Fibroblast of skin of scalp (primary cell): ENCODE data around the gene ATP5F1D.

ENCODE experiments used
- DNase-seq: peaks from one replicate; pipeline ENCODE4 v3.0.0-alpha.2; 2013

The ATP5F1D gene

GRCh38 chr19:1259206-1259875, 17.8 kb downstream of the ATP5F1D start:
- DNase-seq = peak; percentile 70

- no peak for DNase-seq
Observed at GRCh38 chr19:1259876-1260748, 18.6 kb downstream of the ATP5F1D start.

- DNase-seq = peak; percentile 97
Observed at GRCh38 chr19:1260749-1261537, 19.4 kb downstream of the ATP5F1D start.

- DNase-seq = no peak
Observed at GRCh38 chr19:1261538-1261797, 19.9 kb downstream of the ATP5F1D start.

GRCh38 chr19:1261798-1262622, 20.5 kb downstream of the ATP5F1D start:
- DNase-seq = no peak

- DNase-seq = peak; percentile 61
Observed at GRCh38 chr19:1262623-1263123, 21.1 kb downstream of the ATP5F1D start.

GRCh38 chr19:1263188-1263587, 21.6 kb downstream of the ATP5F1D start:
- DNase-seq = no peak

GRCh38 chr19:1264801-1265614, 23.5 kb downstream of the ATP5F1D start:
- peak; percentile 95 for DNase-seq

GRCh38 chr19:1265615-1266128, 24.1 kb downstream of the ATP5F1D start:
- DNase-seq = peak; percentile 97

- DNase-seq = peak; percentile 89
Observed at GRCh38 chr19:1266129-1266915, 24.8 kb downstream of the ATP5F1D start.

GRCh38 chr19:1266916-1267476, 25.4 kb downstream of the ATP5F1D start:
- DNase-seq = peak; percentile 58

GRCh38 chr19:1267477-1268225, 26.1 kb downstream of the ATP5F1D start:
- DNase-seq = no peak

- no peak for DNase-seq
Observed at GRCh38 chr19:1268226-1269064, 26.9 kb downstream of the ATP5F1D start.

GRCh38 chr19:1269065-1269477, 27.5 kb downstream of the ATP5F1D start, which contains the start of gene CIRBP:
CIRBP (plus strand) TSS chr19:1269332; CDS start chr19:1270934, 1,602 bp downstream.
- DNase-seq = peak; percentile 100

- DNase-seq = peak; percentile 90
Observed at GRCh38 chr19:1269478-1270212, 28.1 kb downstream of the ATP5F1D start.

GRCh38 chr19:1270213-1270853, 28.8 kb downstream of the ATP5F1D start:
- no peak for DNase-seq
